ENCODE data around the gene CTSF.

DNA sequence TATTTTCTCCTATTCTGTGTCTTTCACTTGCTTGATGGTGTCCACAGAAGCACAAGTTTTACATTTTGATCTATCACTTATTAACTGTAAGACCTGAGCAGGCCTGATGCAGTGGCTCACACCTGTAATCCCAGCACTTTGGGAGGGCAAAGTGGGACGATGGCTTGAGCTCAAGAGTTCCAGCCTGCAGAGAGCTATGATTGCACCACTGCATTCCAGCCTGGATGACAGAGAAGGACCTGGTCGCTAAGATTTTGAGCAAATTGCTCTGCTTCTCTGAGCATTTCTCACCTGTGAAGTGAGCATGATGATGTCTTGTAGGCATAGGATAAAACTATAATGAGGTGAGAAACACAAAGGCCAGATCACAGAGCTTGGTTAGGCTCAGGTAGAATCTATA is 17.7 kb upstream of the CTSF start:
- TF ChIP-seq, protein P1, sequence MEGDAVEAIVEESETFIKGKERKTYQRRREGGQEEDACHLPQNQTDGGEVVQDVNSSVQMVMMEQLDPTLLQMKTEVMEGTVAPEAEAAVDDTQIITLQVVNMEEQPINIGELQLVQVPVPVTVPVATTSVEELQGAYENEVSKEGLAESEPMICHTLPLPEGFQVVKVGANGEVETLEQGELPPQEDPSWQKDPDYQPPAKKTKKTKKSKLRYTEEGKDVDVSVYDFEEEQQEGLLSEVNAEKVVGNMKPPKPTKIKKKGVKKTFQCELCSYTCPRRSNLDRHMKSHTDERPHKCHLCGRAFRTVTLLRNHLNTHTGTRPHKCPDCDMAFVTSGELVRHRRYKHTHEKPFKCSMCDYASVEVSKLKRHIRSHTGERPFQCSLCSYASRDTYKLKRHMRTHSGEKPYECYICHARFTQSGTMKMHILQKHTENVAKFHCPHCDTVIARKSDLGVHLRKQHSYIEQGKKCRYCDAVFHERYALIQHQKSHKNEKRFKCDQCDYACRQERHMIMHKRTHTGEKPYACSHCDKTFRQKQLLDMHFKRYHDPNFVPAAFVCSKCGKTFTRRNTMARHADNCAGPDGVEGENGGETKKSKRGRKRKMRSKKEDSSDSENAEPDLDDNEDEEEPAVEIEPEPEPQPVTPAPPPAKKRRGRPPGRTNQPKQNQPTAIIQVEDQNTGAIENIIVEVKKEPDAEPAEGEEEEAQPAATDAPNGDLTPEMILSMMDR (IDR thresholded peaks at IDR 0.05 in 8 of 11, conservative IDR thresholded peaks at IDR 0.05 in 3 of 11), result no peak
- TF ChIP-seq POLR2AphosphoS5 (IDR thresholded peaks at IDR 0.05), result no peak
